CD4-positive, alpha-beta T cell treated with Interleukin-17A for 4 hours (primary cell): ENCODE results near the gene NOD2.
A peak's percentile ranks its signal among the peaks of the same experiment; 100 is the strongest.

ENCODE experiments used
- DNase-seq: peaks from one replicate; pipeline ENCODE4 v3.0.0-alpha.2; 2020; ENCODE audit warnings: mixed read lengths

NOD2 gene

DNA sequence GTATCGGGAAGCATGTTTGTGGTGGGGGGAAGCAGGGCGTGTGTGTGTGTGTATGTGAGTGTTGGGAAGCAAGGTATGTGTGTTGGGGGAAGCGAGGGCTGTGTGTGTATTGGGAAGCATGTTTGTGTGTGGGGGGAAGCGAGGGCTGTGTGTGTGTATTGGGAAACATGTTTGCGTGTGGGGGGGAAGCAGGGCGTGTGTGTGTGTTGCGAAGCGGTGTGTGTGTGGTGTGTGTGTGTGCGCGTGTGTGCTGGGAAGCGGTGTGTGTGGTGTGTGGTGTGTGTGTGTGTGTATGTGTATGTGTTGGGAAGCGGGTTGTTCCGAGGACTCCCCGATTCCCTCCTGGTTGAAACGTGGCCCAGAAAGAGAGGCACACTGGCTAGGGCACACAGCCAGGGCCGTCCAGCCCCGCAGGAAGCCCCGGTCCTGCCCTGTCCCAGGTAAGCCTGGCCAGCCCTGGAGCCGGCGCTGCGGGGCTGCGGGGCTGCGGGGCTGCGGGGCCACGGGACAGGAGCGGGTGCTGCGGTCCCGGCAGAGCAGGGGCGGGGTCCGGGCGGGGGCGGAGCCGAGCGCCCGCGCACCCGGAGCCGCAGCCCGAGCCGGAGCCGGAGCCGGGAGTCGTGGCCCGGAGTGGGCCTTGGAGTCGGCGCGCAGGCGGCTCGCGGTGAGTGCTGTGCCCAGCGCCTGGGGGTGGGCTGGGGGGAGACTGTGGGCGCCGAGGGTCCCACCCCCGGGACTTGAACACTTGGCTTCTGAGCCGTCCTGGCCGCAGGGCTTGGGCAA lies at the start of gene NOD2:
Gene NOD2, plus strand, starts transcription at position 608 of the 783 bp plus-strand sequence. CDS start 5,890 bp downstream, outside the sequence.
- DNase-seq: peak; percentile 65

DNA sequence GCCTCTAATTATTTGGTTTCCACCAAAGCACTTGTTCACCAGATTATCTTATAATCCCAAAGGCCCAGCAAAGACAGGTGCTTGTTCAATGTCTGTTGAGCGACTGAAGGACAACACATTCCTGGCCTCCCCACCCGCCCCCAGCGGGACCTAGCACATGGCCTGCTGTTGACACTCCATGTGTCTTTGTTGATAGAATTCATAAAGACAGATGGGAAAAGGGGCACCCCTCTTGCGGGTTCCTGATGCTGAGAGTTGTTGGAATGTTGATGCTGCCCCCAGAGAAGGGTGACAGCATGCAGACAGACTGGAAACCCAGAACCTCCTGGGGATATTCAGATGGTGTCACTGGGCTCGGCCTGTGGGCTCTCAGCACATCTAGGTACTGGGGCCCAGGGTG lies 49.2 kb upstream of the NOD2 start:
- DNase-seq: no peak

DNA sequence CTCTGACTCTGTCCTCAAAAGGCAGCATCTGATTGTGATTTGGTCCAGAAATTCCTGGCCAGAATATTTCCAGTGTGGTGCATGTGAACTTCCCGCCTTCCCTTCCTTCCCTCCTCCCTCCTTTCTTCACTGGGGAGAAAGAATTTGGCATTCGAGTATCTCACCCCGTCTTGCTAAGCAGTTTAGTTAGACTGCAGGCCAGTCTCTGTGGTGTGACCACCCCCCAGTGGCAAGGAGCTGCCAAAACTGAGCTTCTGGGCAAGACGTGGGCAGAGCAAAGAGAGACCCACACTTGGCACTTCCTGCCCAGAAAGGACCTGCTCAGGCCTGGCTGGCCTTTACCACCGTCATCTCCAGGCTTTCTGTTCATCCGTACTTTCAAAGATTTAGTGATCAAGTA lies 48.7 kb upstream of the NOD2 start:
- DNase-seq: peak; percentile 62

DNA sequence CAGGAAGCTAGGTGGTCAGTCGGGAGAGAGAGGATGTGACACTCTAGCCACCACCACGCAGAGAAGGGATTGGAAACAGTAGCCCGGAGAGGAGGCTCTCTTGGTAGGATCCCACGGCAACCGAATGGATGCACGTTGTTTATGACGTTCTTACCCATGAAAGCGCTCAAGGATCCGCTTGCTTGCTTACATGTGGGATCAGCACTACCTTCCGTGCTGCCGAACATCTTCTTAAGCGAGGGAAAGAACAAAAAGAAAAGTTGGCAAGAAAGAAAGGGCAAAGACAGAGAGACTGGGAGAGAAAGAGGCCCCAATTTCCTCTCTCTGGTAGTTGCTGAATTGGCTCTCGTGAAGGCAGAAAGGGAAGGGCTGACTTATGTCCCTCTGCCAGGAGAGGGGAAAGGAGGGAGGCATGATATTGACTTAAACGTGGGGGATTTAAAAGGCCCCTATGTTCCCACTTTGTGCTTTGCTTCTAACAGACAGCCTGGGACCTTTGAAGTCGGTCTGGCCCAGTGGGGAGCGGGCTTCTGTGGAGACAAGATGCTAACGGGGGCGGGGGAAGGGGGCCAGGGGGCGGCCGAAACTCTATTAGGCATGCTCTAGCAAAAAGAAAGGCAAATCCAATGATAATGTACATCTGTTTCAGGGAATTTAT lies 47.7 kb upstream of the NOD2 start:
- no peak for DNase-seq

DNA sequence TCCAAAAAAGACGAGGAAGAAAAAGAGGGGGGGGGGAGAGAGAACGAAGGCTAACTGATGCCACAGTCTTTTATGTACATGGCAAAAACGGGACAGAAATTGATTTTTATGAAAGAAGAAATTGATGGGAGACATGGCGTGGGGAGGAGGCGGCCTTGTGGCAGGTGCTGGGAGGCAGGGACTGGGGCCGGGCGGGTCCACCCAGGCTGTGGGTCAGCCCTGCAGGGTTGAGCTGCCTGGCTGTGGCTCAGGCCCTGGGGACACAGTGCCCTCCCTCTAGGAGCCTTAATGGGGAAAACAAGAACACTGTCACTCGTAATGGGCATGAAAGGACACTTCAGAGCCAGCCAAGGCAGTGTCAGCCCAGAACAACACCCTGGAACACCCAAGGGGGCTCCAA lies 47.1 kb upstream of the NOD2 start:
- DNase-seq: no peak

DNA sequence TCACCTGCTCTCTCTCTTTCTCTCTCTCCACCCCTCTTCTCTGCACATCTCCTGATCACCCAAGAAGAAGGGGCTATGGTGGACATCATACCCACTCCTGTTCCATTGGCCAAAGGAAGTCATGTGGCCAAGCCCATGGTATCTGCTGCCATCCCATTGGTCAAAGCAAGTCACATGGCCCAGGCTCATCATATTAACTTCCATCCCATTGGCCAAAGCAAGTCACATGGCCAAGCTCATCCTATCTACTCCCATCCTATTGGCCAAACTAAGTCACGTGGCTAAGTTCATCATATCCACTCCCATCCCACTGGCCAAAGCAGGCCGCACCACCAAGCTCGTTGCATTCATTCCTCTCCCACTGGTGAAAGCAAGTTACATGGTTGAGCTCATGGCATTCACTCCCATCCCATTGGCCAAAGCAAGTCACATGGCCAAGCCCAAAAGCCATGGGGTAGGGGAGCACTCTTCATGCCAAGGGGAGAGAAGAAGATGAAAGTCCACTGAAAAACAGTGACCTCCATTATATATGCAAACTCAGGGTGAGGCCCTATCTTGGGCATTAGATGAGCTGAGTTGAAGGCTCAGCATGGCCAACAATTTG lies 41.5 kb upstream of the NOD2 start:
- no peak for DNase-seq

DNA sequence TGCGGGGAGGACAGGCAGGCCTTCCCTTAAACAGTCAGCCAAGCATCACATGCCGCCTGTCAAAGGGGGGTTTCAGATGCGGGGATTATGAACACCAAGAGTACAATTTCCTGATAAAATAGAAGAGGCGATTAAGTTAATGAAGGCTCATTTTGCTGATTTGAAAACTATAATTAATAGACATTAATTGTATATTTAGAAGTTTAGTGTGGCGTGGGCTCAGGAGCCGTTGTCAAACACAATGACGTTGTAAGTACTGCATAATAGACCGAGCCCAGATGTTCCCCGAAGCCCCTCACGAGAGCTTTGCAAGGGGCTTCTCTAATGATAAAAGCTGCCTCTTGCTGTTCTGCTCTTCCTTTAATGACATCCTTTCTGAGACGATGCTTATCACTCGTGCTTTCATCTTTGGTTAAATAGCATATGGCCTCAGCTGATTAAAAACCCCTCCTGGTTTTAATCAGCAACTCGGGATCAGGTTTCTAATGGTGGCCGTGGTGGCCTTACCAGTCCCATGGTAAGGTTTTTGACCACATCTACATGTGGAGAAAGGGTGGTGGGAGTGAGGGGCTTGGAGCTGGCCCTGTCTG lies 40.5 kb upstream of the NOD2 start:
- no peak for DNase-seq

DNA sequence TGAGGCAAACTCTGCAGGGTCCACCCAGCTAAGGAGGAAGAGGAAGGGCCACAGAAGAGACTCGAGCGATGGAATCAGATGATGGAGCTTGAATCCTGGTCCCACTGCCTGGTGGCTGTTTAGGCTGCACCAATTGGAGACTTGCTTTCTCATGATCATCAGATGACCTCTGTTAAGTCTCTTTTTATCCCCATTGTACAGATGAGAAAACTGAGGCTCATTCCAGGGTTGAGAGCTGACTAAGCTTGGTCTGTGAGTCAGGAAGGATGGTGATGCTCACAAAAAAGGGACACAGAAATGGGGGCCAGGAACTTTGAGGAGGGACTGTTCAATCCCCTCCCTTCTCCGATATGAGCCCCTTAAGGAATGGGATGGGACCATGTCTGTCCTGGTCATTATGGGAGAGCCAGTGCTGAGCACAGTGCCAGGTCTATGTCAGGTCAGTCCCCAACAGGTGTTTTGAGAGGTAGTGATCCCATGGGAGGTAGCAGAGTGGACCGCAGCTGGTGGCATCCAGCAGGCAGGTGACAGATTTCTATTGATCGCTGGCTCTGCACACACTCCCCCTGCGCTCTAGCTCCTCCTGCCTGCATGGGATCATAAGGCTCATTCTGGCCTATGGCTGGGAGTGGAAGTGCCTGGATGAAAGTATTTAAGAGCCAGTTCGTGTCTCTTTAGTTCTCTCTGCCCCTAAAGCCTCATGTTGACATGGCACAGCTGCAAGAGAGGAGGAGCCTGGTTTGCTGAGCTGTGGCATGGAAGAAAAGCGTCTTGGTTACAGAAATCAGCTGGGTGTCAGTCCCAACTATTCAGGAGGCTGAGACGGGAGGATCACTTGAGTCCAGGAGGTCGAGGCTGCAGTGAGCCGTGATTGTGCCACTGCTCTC lies 39.5 kb upstream of the NOD2 start:
- no peak for DNase-seq

DNA sequence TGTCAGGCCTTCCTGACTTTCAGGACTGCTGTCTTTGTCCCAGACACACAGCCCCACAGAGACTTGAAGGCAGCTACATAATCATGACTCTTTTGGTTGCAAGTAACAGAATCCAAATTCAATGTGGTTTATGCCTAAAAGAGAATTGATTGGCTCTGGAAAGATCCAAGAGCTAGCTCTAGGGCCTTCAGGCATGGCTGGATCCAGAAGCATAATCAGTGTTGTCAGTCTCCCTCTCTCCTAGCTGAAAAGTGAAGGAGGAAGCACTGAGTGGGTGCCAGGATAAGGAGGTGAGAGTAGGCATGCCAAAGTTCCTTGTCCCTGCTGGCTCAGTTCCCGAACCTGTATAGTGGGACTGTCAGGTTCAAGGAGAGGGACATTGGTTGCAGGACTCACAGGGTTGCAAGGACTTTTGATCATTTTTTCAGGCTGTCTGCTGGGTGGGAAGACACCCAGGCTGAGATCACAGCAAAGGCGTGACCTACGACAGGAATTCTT lies 37.8 kb upstream of the NOD2 start:
- no peak for DNase-seq

DNA sequence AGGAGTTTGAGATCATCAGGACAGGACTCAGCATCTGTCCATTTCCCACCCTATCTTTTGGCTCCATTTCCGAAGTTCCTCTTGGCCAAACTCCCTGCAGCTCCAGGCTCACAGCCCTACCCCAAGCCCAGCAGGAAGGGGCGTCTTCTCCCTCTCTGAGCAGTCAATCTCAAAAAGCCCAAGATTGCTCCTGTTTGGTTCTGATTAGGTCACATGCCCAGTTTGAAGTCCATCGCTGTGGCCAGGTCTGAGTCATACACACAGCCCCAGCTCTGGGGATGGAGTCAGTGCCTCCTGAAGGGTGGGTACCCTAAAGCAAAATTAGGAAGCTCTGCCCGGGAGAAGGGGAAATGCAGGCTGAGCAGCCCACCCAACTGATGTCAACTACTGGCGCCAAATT lies 36.2 kb upstream of the NOD2 start:
- DNase-seq: no peak

DNA sequence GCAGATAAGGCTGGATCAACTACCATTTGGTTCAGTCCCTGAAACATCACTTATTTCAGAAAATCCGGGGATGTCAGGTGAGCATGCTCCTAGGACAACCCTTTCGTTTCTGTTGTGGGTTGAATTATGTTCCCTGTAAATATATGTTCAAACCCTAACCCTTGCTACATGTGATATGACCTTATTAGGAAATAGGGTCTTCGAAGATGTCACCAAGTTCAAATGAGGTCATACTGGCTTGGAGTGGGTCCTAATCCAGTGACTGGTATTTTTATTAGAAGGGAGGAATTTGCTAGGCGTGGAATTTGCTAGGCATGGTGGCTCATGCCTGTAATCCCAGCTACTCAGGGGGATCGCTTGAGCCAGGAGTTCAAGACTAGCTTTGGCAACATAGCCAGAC lies 33.6 kb upstream of the NOD2 start:
- DNase-seq: no peak

DNA sequence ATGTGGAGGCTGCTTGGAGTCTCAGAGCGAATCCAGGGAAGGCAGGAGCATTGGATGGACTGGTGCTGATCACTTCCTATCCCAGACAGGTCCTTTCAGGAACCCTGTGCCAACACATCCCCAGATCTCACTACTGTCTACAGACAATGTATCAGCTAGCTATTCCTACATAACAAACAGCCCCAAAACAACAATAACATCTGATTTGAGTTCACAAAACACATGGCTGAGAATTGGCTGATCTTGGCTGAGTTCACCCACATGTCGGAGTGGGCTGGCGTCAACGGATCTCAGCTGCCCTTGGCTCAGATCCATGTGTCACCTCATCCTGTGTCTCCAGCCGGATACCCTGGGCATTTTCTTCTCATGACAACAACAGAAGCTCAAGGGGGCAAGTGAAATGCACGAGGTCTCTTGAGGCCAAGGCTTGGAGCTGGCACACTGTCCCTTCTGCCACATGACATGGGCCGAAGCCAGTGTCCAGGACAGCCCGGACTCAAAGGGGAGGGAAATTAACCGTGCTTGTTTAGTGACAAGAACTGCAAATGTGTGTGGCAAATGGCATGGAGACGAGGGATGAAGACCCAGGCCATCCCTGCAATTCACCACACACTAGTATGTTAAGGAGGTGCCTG lies 31.0 kb upstream of the NOD2 start:
- no peak for DNase-seq

DNA sequence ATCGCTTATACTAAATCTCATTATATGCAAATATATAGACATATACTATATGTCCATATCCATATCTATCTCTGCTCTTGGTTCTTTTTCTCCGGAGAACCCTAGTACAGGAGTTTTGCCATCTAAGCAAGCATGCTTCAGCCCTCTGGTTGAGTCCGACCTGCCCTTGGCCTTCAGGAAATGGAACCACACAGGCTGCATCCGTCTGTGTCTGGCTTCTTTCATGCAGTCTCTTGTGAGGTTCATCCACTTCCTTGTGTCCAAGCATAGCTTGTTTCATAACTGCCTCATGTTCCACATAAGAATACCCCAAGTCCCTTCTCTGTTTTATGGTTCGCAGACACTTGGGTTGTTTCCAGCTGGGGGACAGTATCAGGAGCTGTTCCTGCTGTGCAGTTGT lies 29.1 kb upstream of the NOD2 start:
- no peak for DNase-seq

DNA sequence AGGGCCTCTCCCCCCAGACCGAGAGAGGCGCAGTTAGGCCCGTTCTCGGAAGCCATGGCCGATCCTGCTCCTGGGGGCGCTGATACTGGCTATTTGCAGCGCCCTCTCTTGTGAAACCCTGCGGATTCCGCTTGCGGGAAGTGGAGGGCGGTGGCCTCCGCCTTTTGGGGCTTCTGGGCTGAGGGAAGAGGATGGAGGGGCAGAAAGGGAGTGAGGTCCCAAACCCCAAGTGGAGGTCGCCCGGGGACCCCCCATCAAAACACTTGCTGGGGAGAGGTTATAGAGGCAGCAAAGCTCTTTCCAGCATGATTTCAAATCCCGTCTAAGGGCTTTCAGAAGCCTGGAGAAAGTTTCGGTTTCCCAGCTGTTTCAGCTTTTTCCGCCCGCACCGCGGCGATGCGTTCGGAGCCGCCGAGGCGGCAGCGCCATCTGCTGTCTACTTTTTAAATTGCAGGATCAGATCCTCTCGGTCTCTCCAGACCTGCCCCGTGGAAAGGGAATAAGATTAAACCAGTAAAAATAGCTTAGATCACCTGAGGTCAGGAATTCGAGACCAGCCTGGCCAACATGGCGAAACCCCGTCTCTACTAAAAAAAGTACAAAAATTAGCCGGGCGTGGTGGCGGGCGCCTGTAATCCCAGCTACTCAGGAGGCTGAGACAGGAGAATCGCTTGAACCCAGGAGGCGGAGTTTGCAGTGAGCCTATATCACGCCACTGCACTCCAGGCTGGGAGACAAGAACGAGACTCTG lies 28.1 kb upstream of the NOD2 start:
- DNase-seq: peak; percentile 91

DNA sequence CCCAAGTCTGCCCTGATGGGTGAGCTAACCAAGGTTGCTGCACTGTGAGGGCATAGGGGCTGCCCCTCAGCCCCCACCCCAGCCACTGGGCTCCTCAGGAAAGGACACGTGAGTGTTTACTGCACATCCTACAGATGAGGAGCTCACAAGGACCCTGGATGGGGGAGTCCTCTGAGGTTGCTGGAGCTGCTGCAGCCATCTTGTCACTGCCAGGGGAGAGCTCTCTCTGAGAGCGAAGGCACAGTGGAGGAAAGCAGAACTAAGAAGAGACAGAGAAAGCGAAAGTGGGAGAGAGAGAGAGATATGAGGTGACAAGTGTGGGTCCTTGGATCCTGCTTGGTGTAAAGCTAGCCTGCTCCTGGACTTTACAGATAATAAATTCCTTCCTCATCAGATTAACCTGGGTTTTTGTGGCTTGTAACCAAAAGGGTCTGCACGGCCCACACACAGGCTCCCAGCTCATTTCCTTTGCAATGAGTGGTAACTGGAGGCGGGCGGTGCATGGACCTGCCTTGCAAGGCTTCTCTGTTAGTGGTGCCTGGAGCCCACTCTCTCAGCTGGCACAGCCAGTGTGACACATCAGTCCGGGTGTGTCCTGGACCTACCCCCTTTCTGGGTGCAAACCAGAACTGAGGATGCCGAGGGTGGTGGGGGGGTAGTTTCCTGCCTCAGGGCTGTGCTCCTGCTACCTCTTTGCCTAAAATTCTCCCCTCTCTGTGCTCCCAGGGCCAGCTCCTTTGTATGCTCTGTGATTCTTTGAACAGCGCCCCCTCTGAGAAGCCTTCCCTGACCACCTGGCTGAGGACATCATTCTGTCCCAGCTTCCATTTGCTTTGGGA lies 26.5 kb upstream of the NOD2 start:
- DNase-seq: peak; percentile 73

DNA sequence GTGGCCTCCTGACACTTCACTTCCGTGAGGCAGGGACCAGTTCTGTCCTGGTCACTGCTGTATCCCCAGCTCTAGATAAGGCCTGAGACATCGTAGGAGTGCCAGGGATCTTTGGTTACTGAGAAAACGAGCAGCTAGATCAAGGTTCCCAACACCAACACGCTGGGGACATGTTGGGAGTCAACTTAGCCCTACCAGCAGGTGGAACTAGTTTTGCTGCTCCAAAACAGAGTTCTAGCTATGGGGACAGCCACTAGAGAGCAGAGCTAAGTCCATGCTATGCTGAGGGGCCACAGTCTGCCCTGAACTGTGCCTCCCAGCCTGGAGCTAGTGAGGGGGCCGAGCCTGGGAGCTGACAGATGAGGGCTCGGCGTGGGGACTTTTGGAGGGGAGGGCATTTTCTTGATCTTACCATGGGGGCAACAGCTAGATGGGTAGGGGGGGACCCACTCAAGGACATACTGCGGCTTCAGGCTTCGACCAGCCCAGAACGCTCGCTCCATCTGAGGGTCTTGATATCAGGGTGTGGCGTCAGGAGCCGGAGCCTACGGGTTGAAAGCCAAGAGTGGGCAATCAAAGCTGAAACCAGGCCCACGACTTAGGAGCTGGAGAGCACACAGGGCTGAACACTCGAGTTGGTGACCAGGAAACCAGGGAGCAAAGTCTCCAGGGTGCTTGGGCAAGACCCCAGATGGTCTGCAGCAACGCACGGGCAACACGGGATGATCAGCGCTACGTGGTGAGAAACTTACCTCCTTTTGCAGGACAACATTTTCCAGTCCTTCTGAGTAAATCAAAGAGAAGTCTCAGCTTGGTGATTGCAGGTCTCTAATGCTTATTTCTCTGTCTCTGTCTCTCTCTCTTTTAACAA lies 25.7 kb upstream of the NOD2 start:
- peak; percentile 19 for DNase-seq

DNA sequence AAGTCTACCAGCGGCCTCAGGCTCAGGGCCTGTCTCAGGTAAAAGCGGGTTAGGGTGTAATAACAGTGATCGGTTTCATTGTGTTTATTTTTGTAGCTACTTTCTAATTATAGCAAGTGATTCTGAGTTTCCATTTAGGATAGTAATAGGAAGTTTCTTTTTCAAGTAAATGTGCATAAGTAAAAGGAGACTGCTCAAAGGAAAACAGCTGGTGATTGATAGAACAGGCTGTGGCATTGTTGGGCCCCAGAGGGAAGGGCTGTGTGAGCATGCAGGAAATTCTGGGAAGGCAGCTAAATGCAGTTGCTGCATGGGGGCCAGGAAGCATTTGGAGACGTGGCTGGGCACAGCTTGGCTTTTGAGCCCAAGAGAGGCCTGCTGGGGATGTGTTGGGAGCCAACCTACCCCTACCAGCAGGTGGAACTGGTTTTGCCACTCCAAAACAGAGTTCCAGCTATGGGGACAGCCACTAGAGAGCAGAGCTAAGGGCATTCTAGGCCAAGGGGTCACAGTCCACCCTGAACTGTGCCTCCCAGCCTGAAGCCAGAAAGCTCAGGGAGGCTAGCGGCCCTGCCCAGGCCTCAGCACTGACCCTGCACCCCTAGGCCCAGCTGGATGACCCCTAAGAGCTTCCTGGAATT lies 24.9 kb upstream of the NOD2 start:
- DNase-seq: no peak

DNA sequence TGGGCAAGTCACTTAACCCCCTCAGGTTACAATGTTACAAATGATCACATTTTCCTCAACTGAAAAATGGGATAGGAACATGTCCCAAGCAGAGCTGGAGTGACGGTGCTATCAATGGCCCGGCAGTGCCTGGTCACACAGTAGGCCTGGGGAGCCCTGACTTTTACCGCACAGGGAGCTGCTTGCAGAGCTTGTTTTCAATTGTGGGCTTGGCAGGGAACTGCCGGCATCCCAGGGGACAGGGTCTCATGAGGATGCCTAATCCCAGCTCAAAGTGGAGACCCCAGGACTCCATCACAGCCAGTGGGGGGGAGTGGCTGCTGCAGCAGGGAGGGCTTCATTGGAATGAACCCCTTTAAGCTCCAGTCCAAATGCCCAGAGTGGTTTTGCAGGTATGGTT lies 23.7 kb upstream of the NOD2 start:
- DNase-seq: no peak

DNA sequence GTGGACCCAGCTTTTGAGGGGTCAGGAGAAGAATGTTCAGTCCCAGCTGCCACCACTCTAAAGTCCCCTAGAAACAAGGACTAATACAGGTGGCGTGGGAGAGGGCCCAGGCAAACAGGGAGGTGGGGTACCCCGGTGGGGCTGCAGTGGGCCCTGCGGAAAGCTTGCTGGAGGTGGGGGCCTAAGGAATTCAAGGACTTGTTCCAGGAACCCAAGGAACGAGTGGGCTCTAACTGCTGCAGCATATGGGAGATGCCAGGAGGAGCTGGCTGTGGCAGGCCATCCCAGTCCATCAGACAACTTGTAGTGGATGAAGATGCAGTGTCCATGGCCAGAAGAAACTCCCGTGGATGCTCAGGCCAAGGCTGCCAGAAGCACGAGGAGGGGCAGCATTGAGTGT lies 22.9 kb upstream of the NOD2 start:
- DNase-seq: no peak
